Liver (tissue), 9 donors: Measurements from ENCODE around the gene HMSD. TPM values are rescaled to one million over a fixed set of nuclear protein-coding genes. Genes with fewer than 3 reads are reported as not detected.

ENCODE experiments used
- DNase-seq: peaks from one replicate; pipeline ENCODE4 v3.0.0-alpha.2; 2017; ENCODE audit warnings: low spot score
- H3K27ac ChIP-seq, 2 donors: one replicate each; pipeline ENCODE4 v1.7.0; 2013; ENCODE audit warnings: inconsistent platforms in 2 of 2, low read length in 2 of 2, control low read depth in 1 of 2, low read depth in 1 of 2, mild to moderate bottlenecking in 1 of 2
- H3K27me3 ChIP-seq, 4 donors: one replicate each; pipeline versions ENCODE4 v1.6.1 to v1.7.0; 2013; ENCODE audit warnings: low read length in 3 of 4, inconsistent platforms in 1 of 4, mild to moderate bottlenecking in 1 of 4, moderate library complexity in 1 of 4; ENCODE audit not compliant: control insufficient read depth in 4 of 4, insufficient read depth in 4 of 4
- H3K36me3 ChIP-seq, 4 donors: one replicate each; pipeline versions ENCODE4 v1.6.1 to v1.7.0; 2013; ENCODE audit warnings: low read length in 3 of 4, mild to moderate bottlenecking in 3 of 4, low read depth in 1 of 4, moderate library complexity in 1 of 4; ENCODE audit not compliant: control insufficient read depth in 4 of 4, insufficient read depth in 3 of 4
- H3K4me1 ChIP-seq, 4 donors: one replicate each; pipeline versions ENCODE4 v1.6.1 to v1.7.0; 2013; ENCODE audit warnings: low read length in 3 of 4, mild to moderate bottlenecking in 3 of 4, moderate library complexity in 1 of 4; ENCODE audit not compliant: control insufficient read depth in 4 of 4, insufficient read depth in 4 of 4
- H3K4me3 ChIP-seq, 3 donors: one replicate each; pipeline versions ENCODE4 v1.6.1 to v1.7.0; 2013; ENCODE audit warnings: low read length in 3 of 3, control low read depth in 1 of 3, low read depth in 1 of 3, mild to moderate bottlenecking in 1 of 3
- H3K9ac ChIP-seq, 2 donors: one replicate each; pipeline ENCODE4 v1.7.0; 2013; ENCODE audit warnings: low read length in 2 of 2, mild to moderate bottlenecking in 2 of 2, moderate library complexity in 2 of 2, control low read depth in 1 of 2, low read depth in 1 of 2
- H3K9me3 ChIP-seq, 4 donors: one replicate each; pipeline versions ENCODE4 v1.6.1 to v1.7.0; 2013; ENCODE audit warnings: low read length in 3 of 4; ENCODE audit not compliant: control insufficient read depth in 4 of 4
- ATF3 ChIP-seq: IDR thresholded peaks from 2 replicates; pipeline ENCODE4 v1.6.1; 2016; ENCODE audit warnings: antibody characterized with exemption
- CTCF ChIP-seq: fragments of 150-350 bp; IDR thresholded peaks from 2 replicates; pipeline ENCODE4 v1.5.1; 2017; ENCODE audit warnings: improper control_type of control experiment, low read depth, low read length; ENCODE audit not compliant: missing input control
- FOXA1 ChIP-seq: IDR thresholded peaks from 2 replicates; pipeline ENCODE4 v1.6.1; 2016; ENCODE audit warnings: antibody characterized with exemption
- FOXA2 ChIP-seq: IDR thresholded peaks from 2 replicates; pipeline ENCODE4 v1.6.1; 2016; ENCODE audit warnings: antibody characterized with exemption
- GABPA ChIP-seq, 2 donors: IDR thresholded peaks in 1 of 2; conservative IDR thresholded peaks in 1 of 2; 2 replicates each; pipeline ENCODE4 v1.6.1; 2016; ENCODE audit warnings: antibody characterized with exemption in 2 of 2, mild to moderate bottlenecking in 1 of 2, moderate library complexity in 1 of 2
- HNF4A ChIP-seq, 2 donors: conservative IDR thresholded peaks; 2 replicates each; pipeline ENCODE4 v1.6.1; 2016; ENCODE audit warnings: antibody characterized with exemption in 2 of 2, mild to moderate bottlenecking in 2 of 2
- HNF4G ChIP-seq: IDR thresholded peaks from 2 replicates; pipeline ENCODE4 v1.6.1; 2016; ENCODE audit warnings: antibody characterized with exemption
- MAX ChIP-seq: IDR thresholded peaks from 2 replicates; pipeline ENCODE4 v1.6.1; 2016; ENCODE audit warnings: antibody characterized with exemption
- NR2F2 ChIP-seq: IDR thresholded peaks from 2 replicates; pipeline ENCODE4 v1.6.1; 2016; ENCODE audit warnings: antibody characterized with exemption
- RAD21 ChIP-seq, 2 donors: IDR thresholded peaks; 2 replicates each; pipeline ENCODE4 v1.6.1; 2016; ENCODE audit warnings: antibody characterized with exemption in 2 of 2, mild to moderate bottlenecking in 2 of 2
- REST ChIP-seq: IDR thresholded peaks from 2 replicates; pipeline ENCODE4 v1.6.1; 2016; ENCODE audit warnings: antibody characterized with exemption, mild to moderate bottlenecking
- SP1 ChIP-seq: IDR thresholded peaks from 2 replicates; pipeline ENCODE4 v1.6.1; 2018; ENCODE audit warnings: antibody characterized with exemption, mild to moderate bottlenecking
- TAF1 ChIP-seq: conservative IDR thresholded peaks from 2 replicates; pipeline ENCODE4 v1.6.1; 2016; ENCODE audit warnings: antibody characterized with exemption, mild to moderate bottlenecking
- YY1 ChIP-seq: IDR thresholded peaks from 2 replicates; pipeline ENCODE4 v1.6.1; 2016; ENCODE audit warnings: antibody characterized with exemption, mild to moderate bottlenecking
- ZBTB33 ChIP-seq: IDR thresholded peaks from 2 replicates; pipeline ENCODE4 v1.6.1; 2016; ENCODE audit warnings: antibody characterized with exemption
- WGBS: extraction: QIAGEN DNeasy Blood & Tissue Kit; methylation state at CpG from one replicate; pipeline ENCODE4 v1.1.7; 2013; 5-methylcytosine and 5-hydroxymethylcytosine counted together
- polyA plus RNA-seq, 2 donors: library from polyadenylated mRNA; stranded (reverse) in 1 of 2; unstranded in 1 of 2; fragments of 200-250 nt in 1 of 2; fragments of >200 nt in 1 of 2; fragmentation: Nextera tagmentation in 1 of 2; extraction: Ambion mirVana in 1 of 2; gene quantifications; one replicate each; pipeline versions ENCODE4 v1.2.1 to v1.2.3, GENCODE V29; 2013 to 2015
- total RNA-seq, 2 donors: library from RNA; depleted of rRNA; stranded (reverse); fragments of >200 nt; gene quantifications; one replicate each; pipeline ENCODE4 v1.2.3, GENCODE V29; 2014
- donor health status: healthy.
- donor health status: healthy.
- donor health status: healthy.
- donor health status: healthy.
- donor health status: healthy.

HMSD gene
- total RNA-seq (under 1 TPM in 1 of 2 donors, not detected in 1; 0.28 TPM), polyA plus RNA-seq (under 1 TPM; 0.13 to 0.14 TPM)

- Histone ChIP-seq H3K4me3 (peak within 1 kb of the TSS in 1 of 3 donors; percentile 35), H3K27ac (no peak within 1 kb of the TSS), H3K4me1 (peaks cover 0 to 8% (median 3%) of the 10 kb centered on the region in 4 donors), H3K9me3 (no peaks in the 10 kb centered on the region), H3K36me3 (no peaks in the 10 kb centered on the region), H3K27me3 (no peaks in the 10 kb centered on the region), H3K9ac (no peak within 1 kb of the TSS)
- peak; percentile 51 for DNase-seq
- WGBS = 13% methylated on average over 35 of the region's 35 CpGs
- TF ChIP-seq REST (no peak), MAX (no peak), RAD21 (IDR thresholded peaks at IDR 0.05) (peak; percentile 37 to 64), CTCF (peak; percentile 35)
These were observed at the start of gene HMSD for GRCh38 chr18:63949068-63949737. Gene HMSD, plus strand, starts transcription at chr18:63949301. Its CDS starts 4,155 bp downstream, at chr18:63953456.

GRCh38 chr18:63903851-63904570, 45.1 kb upstream of the HMSD start:
- H3K27ac ChIP-seq = no peak overlapping the region
- no peak overlapping the region for H3K9ac ChIP-seq
- no peaks in the 10 kb centered on the region for H3K27me3 ChIP-seq
- H3K4me3 ChIP-seq = no peak overlapping the region
- DNase-seq = no peak
- H3K4me1 ChIP-seq = no peaks in the 10 kb centered on the region
- WGBS = 95% methylated on average over 1 of the region's 1 CpG
- H3K9me3 ChIP-seq = no peaks in the 10 kb centered on the region
- no peaks in the 10 kb centered on the region for H3K36me3 ChIP-seq
- TF ChIP-seq FOXA1 = no peak
- no peak for TF ChIP-seq ZBTB33
- TF ChIP-seq TAF1 = no peak
- no peak for TF ChIP-seq YY1
- no peak for TF ChIP-seq NR2F2
- no peak for TF ChIP-seq MAX
- TF ChIP-seq FOXA2 = no peak
- no peak for TF ChIP-seq GABPA (IDR thresholded peaks at IDR 0.05 in 1 of 2, conservative IDR thresholded peaks at IDR 0.05 in 1 of 2)
- no peak for TF ChIP-seq REST
- TF ChIP-seq HNF4G = no peak
- no peak for TF ChIP-seq HNF4A (conservative IDR thresholded peaks at IDR 0.05)
- TF ChIP-seq ATF3 = no peak
- TF ChIP-seq SP1 = no peak
- TF ChIP-seq CTCF = no peak
